Cardiac muscle cell (in vitro differentiated cells and primary cell): Measurements from ENCODE around the gene CIAO2A. TPM values are rescaled to one million over a fixed set of nuclear protein-coding genes. Genes with fewer than 3 reads are reported as not detected.
A peak's percentile ranks its signal among the peaks of the same experiment; 100 is the strongest.

Experiments used
- DNase-seq, 2 donors: peaks; one replicate each; pipeline versions ENCODE4 v3.0.0 to v3.0.0-alpha.2; 2010 to 2017; ENCODE audit warnings: low read depth in 1 of 2, low spot score in 1 of 2
- H3K27ac ChIP-seq: fragments of 200-600 bp; sonication (generic); 2 replicates; pipeline ENCODE4 v1.5.1; 2016
- H3K27me3 ChIP-seq: fragments of 200-600 bp; sonication (generic); 2 replicates; pipeline ENCODE4 v1.6.0; 2016; ENCODE audit warnings: control low read depth
- H3K36me3 ChIP-seq: fragments of 200-600 bp; sonication (generic); 2 replicates; pipeline ENCODE4 v1.5.1; 2016; ENCODE audit warnings: control low read depth
- H3K4me1 ChIP-seq: fragments of 200-600 bp; sonication (generic); 2 replicates; pipeline ENCODE4 v1.8.1; 2017; ENCODE audit warnings: low read depth, mild to moderate bottlenecking, mixed run types
- H3K4me3 ChIP-seq: fragments of 200-600 bp; sonication (generic); 2 replicates; pipeline ENCODE4 v1.5.1; 2016; ENCODE audit warnings: mild to moderate bottlenecking
- H3K9me3 ChIP-seq: fragments of 200-600 bp; sonication (generic); 2 replicates; pipeline ENCODE4 v1.5.1; 2017; ENCODE audit warnings: low read depth, mild to moderate bottlenecking, control low read depth
- CTCF ChIP-seq: IDR thresholded peaks from 2 replicates; pipeline ENCODE4 v1.5.1; 2012; ENCODE audit warnings: low read depth, mild to moderate bottlenecking, low read length
- polyA plus RNA-seq: library from polyadenylated mRNA; unstranded; fragments of >200 nt; fragmentation: Nextera tagmentation; extraction: Ambion mirVana; gene quantifications from 2 replicates; pipeline ENCODE4 v1.2.1, GENCODE V29; 2016
- total RNA-seq: library from RNA; depleted of rRNA; stranded (reverse); fragments of >200 nt; gene quantifications from 2 replicates; pipeline ENCODE4 v1.2.3, GENCODE V29; 2016

CIAO2A gene, protein sequence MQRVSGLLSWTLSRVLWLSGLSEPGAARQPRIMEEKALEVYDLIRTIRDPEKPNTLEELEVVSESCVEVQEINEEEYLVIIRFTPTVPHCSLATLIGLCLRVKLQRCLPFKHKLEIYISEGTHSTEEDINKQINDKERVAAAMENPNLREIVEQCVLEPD
- total RNA-seq (115 and 126 TPM in 2 replicates), polyA plus RNA-seq (181 and 187 TPM in 2 replicates)

- no peaks in the 10 kb centered on the region for H3K9me3 ChIP-seq
- H3K36me3 ChIP-seq, result no peaks in the 10 kb centered on the region
- TF ChIP-seq CTCF, result no peak
- H3K27ac ChIP-seq, result peak within 1 kb of the TSS; percentile 82
- peak within 1 kb of the TSS; percentile 54 for H3K4me3 ChIP-seq
- H3K27me3 ChIP-seq, result no peaks in the 10 kb centered on the region
- DNase-seq, result peak; percentile 96 to 99
- H3K4me1 ChIP-seq, result peaks cover 31% of the 10 kb centered on the region
Observed at GRCh38 chr15:64093627-64094417, at the start of gene CIAO2A. CIAO2A (minus strand) TSS chr15:64093838; CDS start chr15:64093768, 70 bp downstream.

DNA sequence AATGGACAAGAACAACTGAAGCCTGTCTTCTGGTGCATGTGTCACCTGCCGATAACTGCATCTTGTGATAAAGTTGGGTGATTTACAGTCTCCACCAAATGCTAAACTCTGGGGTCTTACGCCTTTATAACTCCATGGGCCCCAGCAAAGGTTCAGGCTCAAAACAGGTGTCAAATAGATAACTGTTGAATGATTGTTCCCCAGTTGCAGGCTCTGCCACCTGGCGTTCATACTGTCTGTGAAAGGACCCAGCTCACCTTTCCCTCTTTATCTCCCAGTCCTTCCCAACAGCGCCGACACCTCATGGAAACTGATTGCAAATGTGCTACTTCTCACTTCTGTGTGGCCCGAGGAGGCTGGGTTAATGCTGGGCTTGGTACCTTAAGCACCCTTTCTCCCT, 49.6 kb upstream of the CIAO2A start:
- H3K27me3 ChIP-seq, result no peaks in the 10 kb centered on the region
- TF ChIP-seq CTCF, result no peak
- no peak overlapping the region for H3K27ac ChIP-seq
- no peak for DNase-seq
- H3K9me3 ChIP-seq, result no peaks in the 10 kb centered on the region
- peaks cover 8% of the 10 kb centered on the region for H3K36me3 ChIP-seq
- H3K4me3 ChIP-seq, result no peak overlapping the region
- peaks cover 14% of the 10 kb centered on the region for H3K4me1 ChIP-seq

DNA sequence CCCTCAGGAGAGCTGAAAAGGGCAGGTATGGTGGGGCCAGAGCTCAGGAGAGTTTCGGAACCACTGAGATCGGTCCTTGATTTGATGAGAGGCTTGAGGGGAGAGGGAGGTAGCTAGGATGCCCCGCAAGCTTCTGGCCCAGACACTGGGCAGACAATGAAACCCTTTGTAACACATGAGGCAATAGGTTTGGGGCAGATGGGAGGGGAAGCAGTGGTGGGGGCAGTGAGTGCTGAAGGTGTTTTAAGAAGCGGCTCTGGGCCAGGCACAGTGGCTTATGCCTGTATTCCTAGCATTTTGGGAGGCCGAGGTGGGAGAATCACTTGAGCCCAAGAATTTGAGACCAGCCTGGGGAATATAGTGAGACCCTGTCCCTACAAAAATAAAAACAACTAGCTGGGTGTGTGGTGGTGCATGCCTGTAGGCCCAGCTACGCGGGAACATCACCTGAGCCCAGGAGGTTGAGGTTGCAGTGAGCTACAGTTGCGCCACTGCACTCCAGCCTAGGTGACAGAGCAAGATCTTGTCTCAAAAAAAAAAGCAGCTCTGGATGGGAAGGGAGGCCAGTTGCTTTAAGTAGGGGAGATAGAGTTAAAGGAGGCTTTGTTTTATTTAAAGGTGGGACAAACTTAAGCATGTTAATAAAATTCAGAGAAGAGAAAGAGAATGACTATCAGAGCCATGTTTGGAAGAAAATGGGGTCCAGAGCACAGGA, 48.3 kb upstream of the CIAO2A start:
- no peak overlapping the region for H3K27ac ChIP-seq
- H3K4me1 ChIP-seq, result peaks cover 12% of the 10 kb centered on the region
- DNase-seq, result no peak
- no peaks in the 10 kb centered on the region for H3K27me3 ChIP-seq
- H3K4me3 ChIP-seq, result no peak overlapping the region
- H3K36me3 ChIP-seq, result peaks cover 17% of the 10 kb centered on the region
- no peak for TF ChIP-seq CTCF
- no peaks in the 10 kb centered on the region for H3K9me3 ChIP-seq

DNA sequence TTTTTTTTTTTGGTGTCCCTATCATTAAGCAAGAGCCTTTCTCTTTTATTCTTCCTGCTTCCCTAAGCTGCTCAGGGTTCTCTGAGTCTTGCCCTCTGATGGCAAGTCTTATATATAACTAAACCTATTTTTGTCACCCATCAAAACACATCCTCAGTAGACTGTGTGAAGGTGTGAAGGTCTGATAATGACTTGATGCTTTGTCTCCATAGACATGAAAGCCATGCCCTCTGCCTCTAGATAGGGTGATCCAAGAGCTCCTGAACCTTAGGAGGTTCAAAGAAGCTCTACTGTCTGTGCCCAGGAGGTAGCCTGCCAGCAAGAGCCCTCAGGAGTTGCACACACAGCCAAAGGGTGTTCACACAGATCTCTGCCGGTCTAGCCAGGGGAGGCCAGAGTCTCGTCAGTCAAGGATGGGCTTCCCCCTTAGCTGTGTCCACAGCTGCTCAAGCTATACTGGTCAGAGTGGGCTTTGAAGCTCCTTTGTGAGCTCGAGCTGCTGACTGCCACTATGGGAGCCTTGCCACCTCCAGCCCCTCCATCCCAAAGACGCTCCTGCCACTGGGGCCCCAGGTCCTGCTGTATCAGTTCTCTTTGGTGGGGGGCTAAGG, 44.8 kb upstream of the CIAO2A start:
- DNase-seq, result no peak
- no peaks in the 10 kb centered on the region for H3K9me3 ChIP-seq
- no peaks in the 10 kb centered on the region for H3K4me1 ChIP-seq

More for the DNA sequence above, 44.8 kb upstream of the CIAO2A start:
- H3K27ac ChIP-seq, result no peak overlapping the region
- H3K36me3 ChIP-seq, result peaks cover 29% of the 10 kb centered on the region
- H3K4me3 ChIP-seq, result no peak overlapping the region
- no peak for TF ChIP-seq CTCF
- no peaks in the 10 kb centered on the region for H3K27me3 ChIP-seq
